Tibial nerve (tissue), 3 donors: ENCODE measurements around the gene DENR.
"Not testable (repeated sequence)": the region's sequence is repeated elsewhere in the genome, so short reads cannot be mapped to it uniquely, and the experiment has no call there.

Experiments used
- POLR2A ChIP-seq, 2 donors: fragments of 450-650 bp; IDR thresholded peaks; one replicate each; pipeline ENCODE4 v1.6.1; 2017; ENCODE audit warnings: antibody characterized with exemption in 2 of 2, mild to moderate bottlenecking in 2 of 2, moderate library complexity in 2 of 2
- TF ChIP-seq, protein P1 (sequence below), 5 experiments: fragments of 200-600 bp in 3 of 5; fragments of 450-650 bp in 2 of 5; sonication (generic) in 3 of 5; IDR thresholded peaks; one replicate each; pipeline ENCODE4 v1.5.1; 2016 to 2019; ENCODE audit warnings: antibody characterized with exemption in 5 of 5, mild to moderate bottlenecking in 3 of 5, moderate library complexity in 2 of 5

DNA sequence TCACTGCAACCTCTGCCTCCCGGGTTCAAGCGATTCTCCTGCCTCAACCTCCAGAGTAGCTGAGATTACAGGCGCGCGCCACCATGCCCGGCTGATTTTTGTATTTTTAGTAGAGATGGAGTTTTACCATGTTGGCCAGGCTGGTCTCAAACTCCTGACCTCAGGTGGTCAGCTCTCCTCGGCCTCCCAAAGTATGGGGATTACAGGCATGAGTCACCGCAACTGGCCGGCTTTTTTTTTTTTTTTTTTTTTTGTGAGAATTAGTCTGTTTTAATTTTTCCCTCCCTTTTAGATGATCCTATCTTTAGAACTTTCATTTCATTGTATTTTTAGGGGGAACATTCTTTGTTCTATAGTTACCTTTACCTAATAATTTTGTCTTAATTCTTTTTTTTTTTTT, 52.3 kb downstream of the DENR start:
- TF ChIP-seq, protein P1, sequence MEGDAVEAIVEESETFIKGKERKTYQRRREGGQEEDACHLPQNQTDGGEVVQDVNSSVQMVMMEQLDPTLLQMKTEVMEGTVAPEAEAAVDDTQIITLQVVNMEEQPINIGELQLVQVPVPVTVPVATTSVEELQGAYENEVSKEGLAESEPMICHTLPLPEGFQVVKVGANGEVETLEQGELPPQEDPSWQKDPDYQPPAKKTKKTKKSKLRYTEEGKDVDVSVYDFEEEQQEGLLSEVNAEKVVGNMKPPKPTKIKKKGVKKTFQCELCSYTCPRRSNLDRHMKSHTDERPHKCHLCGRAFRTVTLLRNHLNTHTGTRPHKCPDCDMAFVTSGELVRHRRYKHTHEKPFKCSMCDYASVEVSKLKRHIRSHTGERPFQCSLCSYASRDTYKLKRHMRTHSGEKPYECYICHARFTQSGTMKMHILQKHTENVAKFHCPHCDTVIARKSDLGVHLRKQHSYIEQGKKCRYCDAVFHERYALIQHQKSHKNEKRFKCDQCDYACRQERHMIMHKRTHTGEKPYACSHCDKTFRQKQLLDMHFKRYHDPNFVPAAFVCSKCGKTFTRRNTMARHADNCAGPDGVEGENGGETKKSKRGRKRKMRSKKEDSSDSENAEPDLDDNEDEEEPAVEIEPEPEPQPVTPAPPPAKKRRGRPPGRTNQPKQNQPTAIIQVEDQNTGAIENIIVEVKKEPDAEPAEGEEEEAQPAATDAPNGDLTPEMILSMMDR (IDR thresholded peaks at IDR 0.05) = not testable (repeated sequence)
- not testable (repeated sequence) for TF ChIP-seq POLR2A (IDR thresholded peaks at IDR 0.05)
